PC-3 (cell line): ENCODE results near the gene PRR13.

ENCODE experiments used
- EZH2 ChIP-seq: fragments of 300-600 bp; sonication (generic); IDR thresholded peaks from one replicate; pipeline ENCODE4 v1.6.1; 2017; ENCODE audit warnings: antibody characterized with exemption, mild to moderate bottlenecking, low read length; ENCODE audit not compliant: unreplicated experiment
- EZH2phosphoT487 ChIP-seq: fragments of 300-600 bp; sonication (generic); IDR thresholded peaks from 2 replicates; pipeline ENCODE4 v1.6.1; 2018; ENCODE audit warnings: mild to moderate bottlenecking, antibody characterized with exemption, low read length, borderline replicate concordance
- TF ChIP-seq, protein P1 (sequence below): fragments of 300-600 bp; sonication (generic); conservative IDR thresholded peaks from 2 replicates; pipeline ENCODE4 v1.5.1; 2017; ENCODE audit warnings: antibody characterized with exemption, low read depth, mild to moderate bottlenecking, low read length

DNA sequence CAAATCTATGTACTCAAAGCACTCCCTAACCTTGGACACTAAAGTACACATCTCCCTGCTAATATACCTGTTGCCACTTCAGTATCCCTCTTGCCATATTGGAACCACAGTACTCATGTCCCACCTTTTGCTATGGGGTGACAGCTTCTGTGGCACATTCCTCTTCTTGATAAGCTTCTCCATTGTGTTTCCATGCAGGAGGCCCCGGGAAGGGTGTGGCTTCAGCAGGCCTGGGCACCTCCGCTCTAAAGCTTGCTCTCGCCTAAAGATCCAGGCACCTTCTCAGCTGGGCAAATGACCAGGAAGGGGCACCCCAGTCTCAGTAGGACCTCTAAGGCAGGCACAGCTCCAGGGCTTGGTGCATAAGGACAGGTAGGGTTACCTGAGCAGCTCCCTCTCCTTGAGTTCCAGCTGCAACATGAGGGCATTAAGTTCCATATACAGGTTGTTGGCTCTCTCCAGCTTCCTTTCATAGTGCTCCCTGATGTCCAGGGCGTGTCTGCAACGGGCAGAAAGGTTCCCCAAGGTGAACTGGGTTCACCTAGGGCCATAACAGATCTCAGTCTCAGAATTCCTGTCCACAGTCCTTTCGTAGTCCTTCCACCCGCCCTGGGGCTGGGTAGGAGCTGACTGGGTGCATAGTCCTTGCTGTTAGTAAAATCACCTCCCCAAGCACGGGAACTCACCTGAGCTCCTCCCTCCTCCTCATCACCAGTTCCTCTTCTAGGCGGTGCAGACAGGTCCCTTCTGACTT, 41.9 kb downstream of the PRR13 start:
- TF ChIP-seq EZH2 (no peak), EZH2phosphoT487 (no peak)
- TF ChIP-seq, protein P1, sequence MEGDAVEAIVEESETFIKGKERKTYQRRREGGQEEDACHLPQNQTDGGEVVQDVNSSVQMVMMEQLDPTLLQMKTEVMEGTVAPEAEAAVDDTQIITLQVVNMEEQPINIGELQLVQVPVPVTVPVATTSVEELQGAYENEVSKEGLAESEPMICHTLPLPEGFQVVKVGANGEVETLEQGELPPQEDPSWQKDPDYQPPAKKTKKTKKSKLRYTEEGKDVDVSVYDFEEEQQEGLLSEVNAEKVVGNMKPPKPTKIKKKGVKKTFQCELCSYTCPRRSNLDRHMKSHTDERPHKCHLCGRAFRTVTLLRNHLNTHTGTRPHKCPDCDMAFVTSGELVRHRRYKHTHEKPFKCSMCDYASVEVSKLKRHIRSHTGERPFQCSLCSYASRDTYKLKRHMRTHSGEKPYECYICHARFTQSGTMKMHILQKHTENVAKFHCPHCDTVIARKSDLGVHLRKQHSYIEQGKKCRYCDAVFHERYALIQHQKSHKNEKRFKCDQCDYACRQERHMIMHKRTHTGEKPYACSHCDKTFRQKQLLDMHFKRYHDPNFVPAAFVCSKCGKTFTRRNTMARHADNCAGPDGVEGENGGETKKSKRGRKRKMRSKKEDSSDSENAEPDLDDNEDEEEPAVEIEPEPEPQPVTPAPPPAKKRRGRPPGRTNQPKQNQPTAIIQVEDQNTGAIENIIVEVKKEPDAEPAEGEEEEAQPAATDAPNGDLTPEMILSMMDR = no peak
